Activated CD8-positive, alpha-beta memory T cell treated with anti-CD3 and anti-CD28 coated beads for 24 hours (primary cell): ENCODE results near the gene SAMD8.
"Not testable (repeated sequence)": the region's sequence is repeated elsewhere in the genome, so short reads cannot be mapped to it uniquely, and the experiment has no call there.

Experiments used
- DNase-seq: peaks from one replicate; pipeline ENCODE4 v3.0.0-alpha.2; 2020

SAMD8 gene

GRCh38 chr10:75107756-75108683, 3.4 kb upstream of the SAMD8 start:
- DNase-seq, result no peak

DNA sequence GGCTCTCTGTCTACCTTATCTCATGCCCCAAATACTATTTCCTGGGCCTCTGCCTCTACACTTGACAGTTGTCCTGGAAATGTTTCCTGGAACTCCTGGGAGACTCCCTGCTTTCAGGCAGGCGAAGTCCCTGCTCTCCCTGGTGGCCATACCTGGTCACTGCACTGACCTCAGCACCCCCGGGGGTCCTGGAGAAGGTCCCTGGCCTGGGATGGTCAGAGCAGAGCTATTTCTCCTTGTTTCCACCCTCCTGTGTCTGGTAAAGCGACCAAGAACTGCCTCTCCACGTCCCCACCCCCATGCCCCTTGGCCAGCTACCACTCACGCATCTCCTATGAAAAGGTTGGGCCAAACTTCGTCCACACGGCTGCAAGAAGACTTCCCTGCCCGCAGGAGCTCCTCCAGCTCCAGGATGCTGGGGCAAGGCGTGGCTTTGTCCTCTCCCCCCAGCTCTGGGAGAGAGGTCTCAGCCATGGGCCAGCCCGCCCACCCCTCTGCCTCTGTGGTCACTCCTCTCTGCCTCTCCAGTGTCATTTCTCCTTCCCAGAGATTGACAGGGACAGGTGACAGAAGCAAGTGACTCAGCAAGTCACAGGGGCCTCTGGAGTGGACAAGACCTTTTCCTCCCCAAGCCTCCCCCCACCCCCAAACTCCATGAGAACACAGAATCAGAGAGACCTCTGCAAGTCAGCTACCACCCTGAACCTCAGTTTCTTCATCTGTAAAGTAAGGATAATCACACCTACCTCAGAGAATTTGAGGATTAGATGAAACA, 2.6 kb upstream of the SAMD8 start:
- DNase-seq, result peak; percentile 57

- DNase-seq, result peak; percentile 38
Observed at GRCh38 chr10:75109459-75109778, 2.0 kb upstream of the SAMD8 start.

DNA sequence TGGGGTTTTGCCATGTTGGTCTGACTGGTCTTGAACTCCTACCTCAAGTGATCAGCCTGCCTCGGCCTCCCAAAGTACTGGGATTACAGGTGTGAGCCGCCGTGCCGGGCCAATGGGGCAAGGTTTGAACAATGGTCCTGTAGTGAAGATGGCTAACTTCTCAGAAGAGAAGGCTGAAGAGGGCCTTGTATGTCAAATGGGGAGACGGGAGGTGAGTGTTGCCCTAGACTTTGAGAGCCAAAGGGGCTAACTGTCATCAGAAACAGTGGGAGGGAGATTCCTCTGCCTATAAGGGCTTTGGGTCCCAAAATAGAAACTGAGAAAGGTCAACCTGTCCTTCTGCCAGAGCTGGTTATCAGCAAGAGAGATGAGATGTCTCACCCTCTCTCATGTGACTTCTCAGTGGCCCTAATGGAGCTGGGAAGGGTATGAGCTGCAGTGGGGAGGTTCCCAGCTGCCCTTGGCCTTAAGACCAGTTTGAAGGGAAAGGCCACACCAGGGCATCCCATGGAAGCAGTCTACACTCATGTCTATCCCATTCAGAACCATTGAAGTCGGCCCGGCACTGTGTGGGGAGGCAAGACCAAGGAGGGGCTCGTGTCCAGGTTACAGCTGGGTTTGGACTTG, 1.3 kb upstream of the SAMD8 start:
- DNase-seq, result peak; percentile 59

DNA sequence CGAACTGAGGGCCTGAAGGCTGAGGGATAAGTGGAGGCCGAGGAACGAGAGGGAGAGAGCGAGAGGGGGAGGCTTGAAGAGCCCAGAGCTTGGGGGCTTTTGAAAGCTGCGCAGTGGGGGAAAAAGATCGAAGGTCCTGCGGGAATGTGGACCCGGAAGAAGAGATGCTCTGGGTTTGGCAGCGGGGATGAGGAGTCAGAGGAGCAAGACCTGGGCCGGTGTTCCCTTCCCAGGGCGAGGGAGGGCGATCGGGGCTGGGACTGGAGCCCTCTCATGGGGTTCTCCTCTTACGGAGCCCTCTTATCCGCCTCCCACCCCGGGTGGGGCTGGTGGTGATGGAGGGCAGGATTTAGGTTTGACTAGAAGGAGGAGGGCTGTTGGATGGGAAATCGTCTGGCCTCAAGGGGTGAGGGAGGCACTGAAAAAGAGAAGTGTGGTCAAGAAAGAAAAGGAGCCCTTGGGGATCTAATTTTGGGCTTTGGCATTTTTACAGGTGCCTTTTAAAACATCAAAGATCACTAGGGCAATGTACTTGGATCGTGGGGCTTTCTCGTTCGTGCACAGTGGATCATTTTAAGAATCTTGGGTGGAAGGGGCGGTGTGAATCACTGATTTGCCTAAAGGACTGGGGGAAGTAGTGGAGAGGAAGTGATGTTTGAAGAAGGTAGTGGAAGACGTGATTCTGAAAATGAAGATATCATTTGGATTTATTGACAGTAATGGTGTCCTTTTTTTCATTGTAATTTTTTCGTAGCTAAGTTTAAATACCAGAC, 637 bp downstream of the SAMD8 start:
- DNase-seq, result peak; percentile 78

GRCh38 chr10:75115137-75115536, 3.7 kb downstream of the SAMD8 start:
- DNase-seq, result no peak

GRCh38 chr10:75116941-75117775, 5.7 kb downstream of the SAMD8 start:
- not testable (repeated sequence) for DNase-seq

GRCh38 chr10:75117995-75118394, 6.5 kb downstream of the SAMD8 start:
- no peak for DNase-seq

DNA sequence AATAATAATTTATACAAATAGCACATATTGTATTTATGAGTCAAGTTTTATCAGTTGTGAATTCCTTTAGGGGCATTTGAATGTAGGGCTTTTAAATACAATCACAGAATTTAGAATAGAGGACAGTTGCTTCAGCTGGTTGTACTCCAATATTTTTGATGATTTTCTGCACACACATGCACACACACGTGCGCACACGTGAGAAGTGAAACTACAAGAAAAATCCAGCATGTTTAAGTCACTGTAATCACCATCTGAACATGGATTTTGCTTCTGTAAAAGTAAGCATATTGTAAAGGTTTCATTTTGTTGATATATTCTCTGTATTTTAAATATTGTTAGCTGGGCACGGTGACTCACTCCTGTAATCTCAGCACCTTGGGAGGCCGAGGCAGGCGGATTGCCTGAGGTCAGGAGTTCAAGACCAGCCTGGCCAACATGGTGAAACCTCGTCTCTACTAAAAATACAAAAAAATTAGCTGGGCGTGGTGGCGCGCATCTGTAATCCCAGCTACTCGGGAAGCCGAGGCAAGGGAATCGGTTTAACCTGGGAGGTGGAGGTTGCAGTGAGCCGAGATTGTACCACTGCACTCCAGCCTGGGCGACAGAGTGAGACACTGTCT, 8.1 kb downstream of the SAMD8 start:
- not testable (repeated sequence) for DNase-seq

GRCh38 chr10:75121322-75121721, 9.9 kb downstream of the SAMD8 start:
- DNase-seq, result no peak

- no peak for DNase-seq
Observed at GRCh38 chr10:75122505-75122904, 11.0 kb downstream of the SAMD8 start.

DNA sequence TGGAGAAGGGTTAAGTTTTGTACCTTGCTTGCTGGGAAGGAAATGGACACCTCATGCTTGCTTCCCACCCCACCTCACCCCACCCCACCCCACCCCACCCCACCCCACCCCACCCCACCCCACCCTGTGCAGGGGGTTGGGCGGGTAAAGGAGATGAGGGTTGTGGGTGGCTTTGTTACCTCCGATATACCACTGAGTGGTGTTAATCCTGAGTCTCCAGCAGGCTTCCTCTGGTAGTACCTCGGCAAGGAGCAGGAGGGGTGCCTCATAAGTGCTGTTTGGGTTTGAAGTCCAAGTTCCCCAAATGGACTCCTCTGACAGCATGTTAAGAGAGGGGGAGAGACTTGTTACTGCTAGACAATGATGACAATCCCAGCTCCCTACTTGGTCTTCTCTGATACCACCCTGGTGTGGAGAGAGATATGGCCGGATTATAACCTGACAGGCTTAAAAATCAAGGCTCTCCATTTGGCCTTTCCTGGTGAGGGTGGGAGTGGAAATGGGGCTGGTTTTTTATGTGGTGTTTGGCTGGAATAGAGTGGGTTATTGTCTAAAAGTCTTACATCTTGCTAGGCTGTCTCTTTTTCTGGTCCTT, 11.7 kb downstream of the SAMD8 start:
- no peak for DNase-seq

- DNase-seq, result no peak
Observed at GRCh38 chr10:75126277-75126676, 14.8 kb downstream of the SAMD8 start.

- no peak for DNase-seq
Observed at GRCh38 chr10:75127471-75127870, 16.0 kb downstream of the SAMD8 start.

- not testable (repeated sequence) for DNase-seq
Observed at GRCh38 chr10:75128985-75129384, 17.5 kb downstream of the SAMD8 start.

DNA sequence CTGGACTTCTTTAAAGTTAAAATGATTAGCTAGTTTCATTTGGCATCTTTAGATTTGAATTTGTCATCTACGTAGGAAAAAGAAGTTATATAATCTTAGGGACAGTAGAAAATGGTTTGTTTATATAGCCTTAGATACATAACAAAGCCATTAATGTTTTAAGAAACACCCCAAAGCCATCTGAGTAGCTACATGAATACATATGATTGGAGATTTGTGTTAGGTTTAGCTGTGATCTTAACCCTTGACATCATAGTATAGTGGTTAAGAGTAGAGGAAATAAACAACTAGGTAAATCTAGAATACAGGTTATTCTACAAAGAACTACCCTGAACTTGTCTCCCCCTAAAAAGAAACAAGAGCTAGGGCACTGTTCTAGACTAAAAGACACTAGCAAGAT, 18.1 kb downstream of the SAMD8 start:
- DNase-seq, result no peak

DNA sequence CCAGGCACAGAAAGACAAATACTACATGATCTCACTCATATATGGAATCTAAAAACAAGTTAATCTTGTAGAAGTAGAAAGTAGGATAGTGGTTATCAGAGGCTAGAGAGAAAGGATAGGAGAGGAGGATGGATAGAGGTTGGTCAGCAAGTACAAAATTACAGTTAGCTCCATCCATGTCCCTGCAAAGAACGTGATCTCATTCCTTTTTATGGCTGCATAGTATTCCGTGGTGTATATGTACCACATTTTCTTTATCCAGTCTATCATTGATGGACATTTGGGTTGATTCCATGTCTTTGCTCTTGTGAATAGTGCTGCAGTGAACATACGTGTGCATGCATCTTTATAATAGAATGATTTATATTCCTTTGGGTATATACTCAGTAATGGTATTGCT, 22.2 kb downstream of the SAMD8 start:
- DNase-seq, result not testable (repeated sequence)

DNA sequence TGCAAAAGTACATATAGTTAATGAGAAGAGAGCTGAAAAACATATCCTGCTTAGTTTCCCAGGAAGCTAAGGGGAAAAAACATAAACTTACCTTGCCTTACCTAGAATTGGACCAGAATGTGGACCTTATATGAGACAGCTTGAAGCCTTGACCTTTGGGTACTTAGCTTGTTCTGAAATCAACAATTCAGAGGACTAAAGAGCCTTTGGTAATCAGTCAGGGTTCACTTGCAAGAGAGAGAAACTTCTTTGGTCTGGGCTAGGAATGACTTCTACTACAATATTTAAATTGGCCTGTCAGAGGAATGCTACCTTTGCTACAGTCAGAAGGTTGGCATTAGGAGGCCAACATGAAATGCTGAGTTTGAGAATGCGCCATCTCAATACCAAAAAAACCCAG, 24.9 kb downstream of the SAMD8 start:
- DNase-seq, result no peak

DNA sequence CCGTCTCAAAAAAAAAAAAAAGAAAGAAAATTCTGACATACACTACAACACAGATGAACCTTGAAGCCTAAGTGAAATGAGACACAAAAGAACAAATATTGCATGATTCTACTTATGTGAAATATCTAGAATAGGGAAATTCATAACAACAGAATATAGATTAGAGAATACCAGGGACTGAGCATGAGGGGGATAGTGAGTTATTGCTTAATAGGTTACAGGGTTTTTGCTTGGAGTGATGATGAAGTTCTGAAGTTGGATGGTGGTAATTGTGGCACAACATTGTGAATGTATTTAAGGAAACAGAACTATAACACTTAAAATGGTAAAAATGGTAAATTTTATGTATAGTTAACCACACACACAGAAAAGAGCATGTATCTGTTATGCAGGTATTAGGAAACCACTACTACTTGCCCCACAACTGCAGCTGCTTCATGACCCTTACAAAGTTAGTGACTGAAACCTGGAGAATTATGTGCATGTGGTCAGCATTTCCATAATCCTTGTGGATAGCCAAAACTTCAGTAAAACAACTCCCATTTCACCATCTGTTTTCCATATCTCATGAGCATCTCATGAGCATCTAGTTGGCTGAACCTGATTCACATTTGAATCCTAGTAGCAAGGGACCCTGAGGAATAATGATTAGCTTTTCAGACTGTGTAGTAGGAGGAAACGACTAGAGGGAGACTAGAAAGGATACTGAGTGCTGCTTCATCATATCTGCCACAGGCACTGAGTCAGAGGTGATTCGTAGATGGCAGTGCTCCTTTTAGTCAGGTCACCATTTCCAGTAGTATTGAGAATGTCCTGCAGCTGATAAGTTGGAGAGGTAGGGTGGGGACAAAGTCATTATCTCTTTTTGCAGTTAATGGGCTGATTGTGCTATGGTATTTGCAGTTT, 26.3 kb downstream of the SAMD8 start:
- no peak for DNase-seq

DNA sequence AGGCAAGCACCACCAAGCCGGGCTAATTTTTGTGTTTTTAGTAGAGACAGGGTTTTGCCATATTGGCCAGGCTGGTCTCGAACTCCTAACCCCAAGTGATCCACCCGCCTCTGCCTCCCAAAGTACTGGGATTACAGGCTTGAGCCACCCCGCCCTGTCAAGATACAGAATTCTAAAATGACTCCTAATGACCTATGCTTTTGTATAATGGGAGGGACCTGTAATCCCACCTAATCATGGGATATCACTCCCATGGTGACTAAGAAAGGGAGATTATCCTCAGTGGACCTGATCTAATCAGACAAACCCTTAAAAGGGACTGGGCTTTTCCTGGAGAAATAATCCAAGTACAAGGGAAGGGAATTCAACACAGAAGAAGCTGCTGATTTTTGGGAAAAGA, 28.8 kb downstream of the SAMD8 start:
- DNase-seq, result no peak
